ENCODE data around the gene SLC22A15.

The SLC22A15 gene

GRCh38 chr1:116002781-116003420, 26.6 kb downstream of the SLC22A15 start:
- no peaks in the 10 kb centered on the region for H3K36me3 ChIP-seq (ENCODE audit: control insufficient read depth, insufficient read depth, low read length)
- H3K4me1 ChIP-seq (ENCODE audit: control insufficient read depth, insufficient read depth, low read length, poor library complexity, severe bottlenecking), result peaks cover 6% of the 10 kb centered on the region
- no peak overlapping the region for H3K27ac ChIP-seq (ENCODE audit: insufficient read depth, low read length, poor library complexity, severe bottlenecking)
- H3K4me3 ChIP-seq (ENCODE audit: insufficient read depth, low read depth, low read length, poor library complexity, severe bottlenecking), result no peak overlapping the region
- no peak for DNase-seq
- H3K27me3 ChIP-seq (replicated peaks; ENCODE audit: control insufficient read depth, insufficient read depth, low read length, poor library complexity, severe bottlenecking), result no peaks in the 10 kb centered on the region
- no peaks in the 10 kb centered on the region for H3K9me3 ChIP-seq (ENCODE audit: control insufficient read depth, low read length)

- no peaks in the 10 kb centered on the region for H3K36me3 ChIP-seq (ENCODE audit: control insufficient read depth, insufficient read depth, low read length)
These were observed 27.5 kb downstream of the SLC22A15 start for GRCh38 chr1:116003823-116004222.

GRCh38 chr1:116006486-116006964, 30.2 kb downstream of the SLC22A15 start:
- peak overlapping the region; percentile 32 for H3K4me3 ChIP-seq (ENCODE audit: insufficient read depth, low read depth, low read length, poor library complexity, severe bottlenecking)
- peaks cover 6% of the 10 kb centered on the region for H3K4me1 ChIP-seq (ENCODE audit: control insufficient read depth, insufficient read depth, low read length, poor library complexity, severe bottlenecking)
- no peak for DNase-seq
- H3K36me3 ChIP-seq (ENCODE audit: control insufficient read depth, insufficient read depth, low read length), result no peaks in the 10 kb centered on the region
- H3K9me3 ChIP-seq (ENCODE audit: control insufficient read depth, low read length), result no peaks in the 10 kb centered on the region
- no peak overlapping the region for H3K27ac ChIP-seq (ENCODE audit: insufficient read depth, low read length, poor library complexity, severe bottlenecking)
- no peaks in the 10 kb centered on the region for H3K27me3 ChIP-seq (replicated peaks; ENCODE audit: control insufficient read depth, insufficient read depth, low read length, poor library complexity, severe bottlenecking)

More at GRCh38 chr1:116003823-116004222, 27.5 kb downstream of the SLC22A15 start:
- Histone ChIP-seq H3K4me3 (ENCODE audit: insufficient read depth, low read depth, low read length, poor library complexity, severe bottlenecking) (no peak overlapping the region), H3K27ac (ENCODE audit: insufficient read depth, low read length, poor library complexity, severe bottlenecking) (no peak overlapping the region), H3K27me3 (replicated peaks; ENCODE audit: control insufficient read depth, insufficient read depth, low read length, poor library complexity, severe bottlenecking) (no peaks in the 10 kb centered on the region), H3K4me1 (ENCODE audit: control insufficient read depth, insufficient read depth, low read length, poor library complexity, severe bottlenecking) (peaks cover 6% of the 10 kb centered on the region), H3K9me3 (ENCODE audit: control insufficient read depth, low read length) (no peaks in the 10 kb centered on the region)
- no peak for DNase-seq

GRCh38 chr1:116008656-116009390, 32.5 kb downstream of the SLC22A15 start:
- H3K9me3 ChIP-seq (ENCODE audit: control insufficient read depth, low read length), result no peaks in the 10 kb centered on the region
- peaks cover 6% of the 10 kb centered on the region for H3K4me1 ChIP-seq (ENCODE audit: control insufficient read depth, insufficient read depth, low read length, poor library complexity, severe bottlenecking)
- no peak overlapping the region for H3K4me3 ChIP-seq (ENCODE audit: insufficient read depth, low read depth, low read length, poor library complexity, severe bottlenecking)
- H3K27me3 ChIP-seq (replicated peaks; ENCODE audit: control insufficient read depth, insufficient read depth, low read length, poor library complexity, severe bottlenecking), result no peaks in the 10 kb centered on the region
- H3K27ac ChIP-seq (ENCODE audit: insufficient read depth, low read length, poor library complexity, severe bottlenecking), result no peak overlapping the region
- no peaks in the 10 kb centered on the region for H3K36me3 ChIP-seq (ENCODE audit: control insufficient read depth, insufficient read depth, low read length)
- no peak for DNase-seq

- no peak overlapping the region for H3K4me3 ChIP-seq (ENCODE audit: insufficient read depth, low read depth, low read length, poor library complexity, severe bottlenecking)
- H3K9me3 ChIP-seq (ENCODE audit: control insufficient read depth, low read length), result no peaks in the 10 kb centered on the region
- no peak for DNase-seq
- no peaks in the 10 kb centered on the region for H3K4me1 ChIP-seq (ENCODE audit: control insufficient read depth, insufficient read depth, low read length, poor library complexity, severe bottlenecking)
- H3K27me3 ChIP-seq (replicated peaks; ENCODE audit: control insufficient read depth, insufficient read depth, low read length, poor library complexity, severe bottlenecking), result no peaks in the 10 kb centered on the region
- no peak overlapping the region for H3K27ac ChIP-seq (ENCODE audit: insufficient read depth, low read length, poor library complexity, severe bottlenecking)
- no peaks in the 10 kb centered on the region for H3K36me3 ChIP-seq (ENCODE audit: control insufficient read depth, insufficient read depth, low read length)
These were observed 36.4 kb downstream of the SLC22A15 start for GRCh38 chr1:116012716-116013115.

- Histone ChIP-seq H3K27me3 (replicated peaks; ENCODE audit: control insufficient read depth, insufficient read depth, low read length, poor library complexity, severe bottlenecking) (no peaks in the 10 kb centered on the region), H3K9me3 (ENCODE audit: control insufficient read depth, low read length) (no peaks in the 10 kb centered on the region), H3K4me3 (ENCODE audit: insufficient read depth, low read depth, low read length, poor library complexity, severe bottlenecking) (no peak overlapping the region), H3K36me3 (ENCODE audit: control insufficient read depth, insufficient read depth, low read length) (no peaks in the 10 kb centered on the region), H3K4me1 (ENCODE audit: control insufficient read depth, insufficient read depth, low read length, poor library complexity, severe bottlenecking) (no peaks in the 10 kb centered on the region), H3K27ac (ENCODE audit: insufficient read depth, low read length, poor library complexity, severe bottlenecking) (no peak overlapping the region)
- no peak for DNase-seq
These were observed 39.4 kb downstream of the SLC22A15 start for GRCh38 chr1:116015679-116016078.

GRCh38 chr1:116018007-116018406, 41.7 kb downstream of the SLC22A15 start:
- H3K4me1 ChIP-seq (ENCODE audit: control insufficient read depth, insufficient read depth, low read length, poor library complexity, severe bottlenecking), result no peaks in the 10 kb centered on the region
- DNase-seq, result no peak
- no peak overlapping the region for H3K4me3 ChIP-seq (ENCODE audit: insufficient read depth, low read depth, low read length, poor library complexity, severe bottlenecking)
- no peak overlapping the region for H3K27ac ChIP-seq (ENCODE audit: insufficient read depth, low read length, poor library complexity, severe bottlenecking)
- no peaks in the 10 kb centered on the region for H3K36me3 ChIP-seq (ENCODE audit: control insufficient read depth, insufficient read depth, low read length)
- H3K27me3 ChIP-seq (replicated peaks; ENCODE audit: control insufficient read depth, insufficient read depth, low read length, poor library complexity, severe bottlenecking), result no peaks in the 10 kb centered on the region
- H3K9me3 ChIP-seq (ENCODE audit: control insufficient read depth, low read length), result no peaks in the 10 kb centered on the region

- H3K36me3 ChIP-seq (ENCODE audit: control insufficient read depth, insufficient read depth, low read length), result no peaks in the 10 kb centered on the region
- H3K27me3 ChIP-seq (replicated peaks; ENCODE audit: control insufficient read depth, insufficient read depth, low read length, poor library complexity, severe bottlenecking), result no peaks in the 10 kb centered on the region
- no peak overlapping the region for H3K27ac ChIP-seq (ENCODE audit: insufficient read depth, low read length, poor library complexity, severe bottlenecking)
These were observed 43.4 kb downstream of the SLC22A15 start for GRCh38 chr1:116019653-116020253.

GRCh38 chr1:116020668-116021272, 44.5 kb downstream of the SLC22A15 start:
- Histone ChIP-seq H3K4me1 (ENCODE audit: control insufficient read depth, insufficient read depth, low read length, poor library complexity, severe bottlenecking) (no peaks in the 10 kb centered on the region), H3K4me3 (ENCODE audit: insufficient read depth, low read depth, low read length, poor library complexity, severe bottlenecking) (no peak overlapping the region), H3K27ac (ENCODE audit: insufficient read depth, low read length, poor library complexity, severe bottlenecking) (no peak overlapping the region), H3K27me3 (replicated peaks; ENCODE audit: control insufficient read depth, insufficient read depth, low read length, poor library complexity, severe bottlenecking) (no peaks in the 10 kb centered on the region), H3K9me3 (ENCODE audit: control insufficient read depth, low read length) (no peaks in the 10 kb centered on the region), H3K36me3 (ENCODE audit: control insufficient read depth, insufficient read depth, low read length) (no peaks in the 10 kb centered on the region)
- peak in 1 of 3 donors; percentile 16 for DNase-seq

More at GRCh38 chr1:116019653-116020253, 43.4 kb downstream of the SLC22A15 start:
- no peaks in the 10 kb centered on the region for H3K4me1 ChIP-seq (ENCODE audit: control insufficient read depth, insufficient read depth, low read length, poor library complexity, severe bottlenecking)
- H3K9me3 ChIP-seq (ENCODE audit: control insufficient read depth, low read length), result no peaks in the 10 kb centered on the region
- no peak overlapping the region for H3K4me3 ChIP-seq (ENCODE audit: insufficient read depth, low read depth, low read length, poor library complexity, severe bottlenecking)
- no peak for DNase-seq

All from effector memory CD4-positive, alpha-beta T cell (primary cell).